DOHH2 (cell line): ENCODE data around the gene GATB.

Experiments used
- CTCF ChIP-seq: fragments of 200-600 bp; sonication (generic); IDR thresholded peaks from one replicate; pipeline ENCODE4 v1.5.1; 2014; ENCODE audit warnings: antibody characterized with exemption, mild to moderate bottlenecking, low read depth, low read length; ENCODE audit not compliant: poor library complexity, severe bottlenecking
- EZH2phosphoT487 ChIP-seq: fragments of 200-600 bp; sonication (generic); IDR thresholded peaks from 2 replicates; pipeline ENCODE4 v1.6.1; 2017; ENCODE audit warnings: borderline replicate concordance, mild to moderate bottlenecking, antibody characterized with exemption, low read length, moderate library complexity, mixed read lengths

GRCh38 chr4:151729731-151730559, 30.9 kb downstream of the GATB start:
- TF ChIP-seq CTCF (no peak), EZH2phosphoT487 (no peak)
